Upper lobe of left lung (tissue), 6 donors: ENCODE results near the gene DNPEP. TPM values are rescaled to one million over a fixed set of nuclear protein-coding genes. Genes with fewer than 3 reads are reported as not detected.

Source experiments
- ATAC-seq, 2 donors: fragments of 200-7000 bp; cut with Tn5 transposase; one replicate each; pipeline ENCODE4 v1.9.1; 2022; ENCODE audit warnings: mild to moderate bottlenecking in 2 of 2, moderate library complexity in 2 of 2; ENCODE audit not compliant: low FRiP score in 2 of 2
- DNase-seq, 2 donors: peaks; one replicate each; pipeline ENCODE4 v3.0.0-alpha.2; 2019 to 2020
- H3K27ac ChIP-seq, 4 donors: fragments of 200-600 bp; sonication (generic); one replicate each; pipeline ENCODE4 v1.5.1; 2016 to 2019
- H3K27me3 ChIP-seq, 4 donors: fragments of 200-600 bp; sonication (generic); one replicate each; pipeline ENCODE4 v1.5.1; 2017 to 2019
- H3K36me3 ChIP-seq, 4 donors: fragments of 200-600 bp; sonication (generic); one replicate each; pipeline ENCODE4 v1.5.1; 2016 to 2019
- H3K4me1 ChIP-seq, 4 donors: fragments of 200-600 bp; sonication (generic); one replicate each; pipeline ENCODE4 v1.5.1; 2018 to 2019
- H3K4me3 ChIP-seq, 4 donors: fragments of 200-600 bp; sonication (generic); one replicate each; pipeline ENCODE4 v1.5.1; 2017 to 2019; ENCODE audit warnings: mild to moderate bottlenecking in 2 of 4, moderate library complexity in 1 of 4
- H3K9me3 ChIP-seq, 4 donors: fragments of 200-600 bp; sonication (generic); one replicate each; pipeline ENCODE4 v1.5.1; 2018 to 2019
- CTCF ChIP-seq, 6 experiments: fragments of 450-650 bp in 4 of 6; fragments of 200-600 bp in 2 of 6; sonication (generic) in 2 of 6; IDR thresholded peaks; one replicate each; pipeline ENCODE4 v1.5.1; 2016 to 2019; ENCODE audit warnings: antibody characterized with exemption in 6 of 6
- EP300 ChIP-seq, 4 donors: sonication (generic); formaldehyde crosslinking; IDR thresholded peaks; one replicate each; pipeline ENCODE4 v1.5.1; 2017; ENCODE audit warnings: antibody characterized with exemption in 4 of 4, control low read depth in 2 of 4
- POLR2A ChIP-seq, 4 donors: fragments of 450-650 bp; IDR thresholded peaks; one replicate each; pipeline ENCODE4 v1.5.1; 2016 to 2017; ENCODE audit warnings: antibody characterized with exemption in 4 of 4, mild to moderate bottlenecking in 2 of 4
- POLR2AphosphoS5 ChIP-seq, 2 donors: sonication (generic); formaldehyde crosslinking; IDR thresholded peaks; one replicate each; pipeline ENCODE4 v1.5.1; 2017; ENCODE audit warnings: antibody characterized with exemption in 2 of 2
- WGBS, 2 donors: methylation state at CpG; one replicate each; pipeline ENCODE4 v1.1.5; 2017 to 2018; 5-methylcytosine and 5-hydroxymethylcytosine counted together
- total RNA-seq, 6 donors: library from RNA; depleted of rRNA in 4 of 6; stranded (reverse); fragments of >200 nt in 4 of 6; gene quantifications; one replicate each; pipeline versions ENCODE4 v1.1.0 to v1.2.1, GENCODE V29; 2016 to 2021
- donor health status: DM: no; HTN: no; CAD: no; lungs with moderate emphysema.
- donor health status: DM: no; HTN: yes; CAD: no; lungs with severe emphysema.

DNPEP gene
- total RNA-seq, 6 donors from 2014 or later, result 31.9 to 141 (median 75.1) TPM

- DNase-seq, result no peak
- H3K27me3 ChIP-seq, result peaks cover 0 to 4% (median 2%) of the 10 kb centered on the region in 4 donors
- WGBS, 2 donors, result 69 to 85% methylated on average over 5 of the region's 5 CpGs
- no peak overlapping the region for H3K27ac ChIP-seq
- ATAC-seq, result no peak
- H3K4me1 ChIP-seq, result peaks cover 2 to 4% (median 3%) of the 10 kb centered on the region in 4 donors
- no peak for TF ChIP-seq POLR2AphosphoS5 (IDR thresholded peaks at IDR 0.05)
- TF ChIP-seq POLR2A (IDR thresholded peaks at IDR 0.05), result no peak
- no peak for TF ChIP-seq CTCF (IDR thresholded peaks at IDR 0.05)
- TF ChIP-seq EP300 (IDR thresholded peaks at IDR 0.05), result no peak
- H3K36me3 ChIP-seq, result no peaks in the 10 kb centered on the region
- H3K9me3 ChIP-seq, result no peaks in the 10 kb centered on the region
- no peak overlapping the region for H3K4me3 ChIP-seq
Observed at GRCh38 chr2:219353129-219353528, 34.6 kb downstream of the DNPEP start.

DNA sequence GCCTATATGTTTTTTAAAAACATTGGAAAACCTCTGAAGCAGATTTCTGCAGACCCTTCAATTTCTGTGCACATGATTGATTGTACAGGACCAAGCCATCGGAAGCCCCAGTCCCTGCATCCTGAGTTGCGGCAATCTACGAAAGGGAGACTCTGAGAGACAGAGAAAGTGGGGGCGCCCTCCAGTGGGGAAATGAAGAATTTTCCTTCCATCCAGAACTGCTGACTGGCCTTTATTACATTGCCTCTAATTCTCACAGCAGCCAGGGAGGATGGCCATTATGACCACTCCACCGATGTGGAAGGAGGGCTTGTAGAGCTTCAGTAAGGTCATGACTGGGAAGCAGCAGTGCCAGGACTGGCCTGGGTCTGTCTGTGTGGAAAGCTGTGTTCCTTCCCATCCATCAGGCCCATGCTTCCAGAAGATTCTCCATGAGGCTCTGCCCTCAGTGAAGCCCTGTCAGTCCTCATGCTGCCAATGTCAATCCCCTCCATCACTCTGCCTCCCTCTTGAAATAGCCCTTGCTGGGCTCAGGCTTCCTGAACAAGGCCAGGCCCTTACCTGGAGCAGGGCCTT, 35.2 kb downstream of the DNPEP start:
- ATAC-seq, result peak in 1 of 2 donors; percentile 71
- H3K9me3 ChIP-seq, result no peaks in the 10 kb centered on the region
- WGBS, 2 donors, result 5 to 8% methylated on average over 5 of the region's 5 CpGs
- H3K27me3 ChIP-seq, result no peaks in the 10 kb centered on the region
- H3K4me1 ChIP-seq, result no peaks in the 10 kb centered on the region
- H3K36me3 ChIP-seq, result no peaks in the 10 kb centered on the region
- peak in 1 of 2 donors; percentile 32 for DNase-seq
- TF ChIP-seq CTCF (IDR thresholded peaks at IDR 0.05) (peak; percentile 43 to 63 (median 47)), EP300 (IDR thresholded peaks at IDR 0.05) (no peak), POLR2A (IDR thresholded peaks at IDR 0.05) (no peak), POLR2AphosphoS5 (IDR thresholded peaks at IDR 0.05) (no peak)
- H3K4me3 ChIP-seq, result no peak overlapping the region
- H3K27ac ChIP-seq, result no peak overlapping the region

GRCh38 chr2:219350710-219351221, 36.9 kb downstream of the DNPEP start:
- Histone ChIP-seq H3K4me1 (no peaks in the 10 kb centered on the region), H3K36me3 (no peaks in the 10 kb centered on the region), H3K4me3 (no peak overlapping the region), H3K27ac (no peak overlapping the region), H3K9me3 (no peaks in the 10 kb centered on the region), H3K27me3 (no peaks in the 10 kb centered on the region)
- no peak for ATAC-seq
- no peak for DNase-seq
- TF ChIP-seq CTCF (IDR thresholded peaks at IDR 0.05) (no peak), POLR2A (IDR thresholded peaks at IDR 0.05) (no peak), POLR2AphosphoS5 (IDR thresholded peaks at IDR 0.05) (no peak), EP300 (IDR thresholded peaks at IDR 0.05) (no peak)
- WGBS, 2 donors, result 40 to 53% methylated on average over 4 of the region's 4 CpGs

- no peaks in the 10 kb centered on the region for H3K27me3 ChIP-seq
- no peak overlapping the region for H3K27ac ChIP-seq
- DNase-seq (no peak), ATAC-seq (no peak)
- TF ChIP-seq EP300 (IDR thresholded peaks at IDR 0.05) (no peak), POLR2AphosphoS5 (IDR thresholded peaks at IDR 0.05) (no peak), POLR2A (IDR thresholded peaks at IDR 0.05) (no peak), CTCF (IDR thresholded peaks at IDR 0.05) (no peak)
- WGBS, 2 donors, result 64 to 84% methylated on average over 3 of the region's 3 CpGs
- no peaks in the 10 kb centered on the region for H3K4me1 ChIP-seq
- no peaks in the 10 kb centered on the region for H3K9me3 ChIP-seq
- H3K36me3 ChIP-seq, result no peaks in the 10 kb centered on the region
- no peak overlapping the region for H3K4me3 ChIP-seq
Observed at GRCh38 chr2:219350215-219350614, 37.5 kb downstream of the DNPEP start.
